Endothelial cell of umbilical vein (primary cell): ENCODE measurements around the gene UGT1A5. TPM values are rescaled to one million over a fixed set of nuclear protein-coding genes. Genes with fewer than 3 reads are reported as not detected.

Experiments used
- BruUV-seq: library from RNA; stranded (reverse); fragments of 400-500 nt; replicated peaks from 2 replicates; lab custom pipeline; 2021; lab: Mats Ljungman, UMichigan
- CTCF ChIA-PET: fragments of 300-600, 350-600 bp; sonication (Branson Sonifier 250); formaldehyde crosslinking; loops from one replicate; lab custom pipeline; 2021; ENCODE audit warnings: antibody characterized with exemption, inconsistent platforms; lab: Charles Lee
- POLR2A ChIA-PET: fragments of 300-600, 350-600 bp; sonication (Branson Sonifier 250); formaldehyde crosslinking; loops from one replicate; lab custom pipeline; 2021; ENCODE audit warnings: antibody characterized with exemption, inconsistent platforms; lab: Charles Lee
- DNase-seq: peaks from one replicate; pipeline ENCODE4 v3.0.0-alpha.2; 2011; ENCODE audit warnings: low read depth, low spot score
- FAIRE-seq: peaks from 2 replicates; lab custom pipeline; 2011; peaks lifted over from hg19 to GRCh38; lab: Jason Lieb, UNC
- H2AFZ ChIP-seq: 2 replicates; pipeline ENCODE4 v1.6.0; 2012; ENCODE audit warnings: low read depth, low read length, control low read depth, inconsistent platforms
- H3K27ac ChIP-seq: 2 replicates; pipeline ENCODE4 v1.5.1; 2011; ENCODE audit warnings: low read depth, mild to moderate bottlenecking, control low read depth, low read length, moderate library complexity; ENCODE audit not compliant: insufficient read depth
- H3K27me3 ChIP-seq, 2 experiments: 2 replicates each; pipeline versions ENCODE4 v1.6.0 to v1.6.1; 2011; ENCODE audit warnings: low read length in 2 of 2, mixed read lengths in 1 of 2; ENCODE audit not compliant: control insufficient read depth in 2 of 2, insufficient read depth in 2 of 2
- H3K36me3 ChIP-seq, 2 experiments: 2 replicates in 1 of 2; 3 replicates in 1 of 2; pipeline ENCODE4 v1.5.1; 2011; ENCODE audit warnings: low read length in 2 of 2, mild to moderate bottlenecking in 1 of 2, moderate library complexity in 1 of 2; ENCODE audit not compliant: control insufficient read depth in 2 of 2, insufficient read depth in 2 of 2; ENCODE audit errors: extremely low read depth in 1 of 2
- H3K4me1 ChIP-seq: 3 replicates; pipeline ENCODE4 v1.5.1; 2011; ENCODE audit warnings: mild to moderate bottlenecking, low read length; ENCODE audit not compliant: control insufficient read depth, insufficient read depth; ENCODE audit errors: extremely low read depth
- H3K4me2 ChIP-seq: 2 replicates; pipeline ENCODE4 v1.6.1; 2011; ENCODE audit warnings: low read length, control low read depth, mixed read lengths; ENCODE audit not compliant: insufficient read depth
- H3K4me3 ChIP-seq, 3 experiments: fragments of 200-600 bp in 1 of 3; sonication (generic), shearing (Covaris generic) in 1 of 3; replicated peaks in 1 of 3; 2 replicates each; pipeline ENCODE4 v1.5.1; 2011 to 2016; ENCODE audit warnings: control low read depth in 3 of 3, low read length in 3 of 3, mild to moderate bottlenecking in 2 of 3, inconsistent platforms in 1 of 3, low read depth in 1 of 3, moderate library complexity in 1 of 3; ENCODE audit not compliant: insufficient read depth in 1 of 3
- H3K79me2 ChIP-seq: 2 replicates; pipeline ENCODE4 v1.6.0; 2012; ENCODE audit warnings: low read length, inconsistent platforms; ENCODE audit not compliant: control insufficient read depth, insufficient read depth
- H3K9ac ChIP-seq: replicated peaks from 2 replicates; pipeline ENCODE3; 2011; ENCODE audit warnings: low read length, control low read depth; ENCODE audit not compliant: insufficient read depth; ENCODE audit errors: extremely low read depth
- H3K9me1 ChIP-seq: replicated peaks from 3 replicates; pipeline ENCODE4 v1.6.0; 2011; ENCODE audit warnings: mild to moderate bottlenecking, low read length; ENCODE audit not compliant: control insufficient read depth, insufficient read depth; ENCODE audit errors: extremely low read depth
- H3K9me3 ChIP-seq: replicated peaks from 2 replicates; pipeline ENCODE4 v1.5.1; 2012; ENCODE audit warnings: low read length, inconsistent platforms; ENCODE audit not compliant: control insufficient read depth, insufficient read depth
- H4K20me1 ChIP-seq: replicated peaks from 2 replicates; pipeline ENCODE3; 2011; ENCODE audit warnings: mild to moderate bottlenecking, low read length; ENCODE audit not compliant: control insufficient read depth, insufficient read depth; ENCODE audit errors: extremely low read depth
- EZH2 ChIP-seq: IDR thresholded peaks from 2 replicates; pipeline ENCODE4 v1.6.1; 2012; ENCODE audit warnings: borderline replicate concordance, low read depth, mild to moderate bottlenecking, moderate library complexity, low read length, inconsistent platforms; ENCODE audit not compliant: severe bottlenecking
- FOS ChIP-seq: IDR thresholded peaks from 2 replicates; pipeline ENCODE4 v1.6.1; 2011; ENCODE audit warnings: mild to moderate bottlenecking, low read length, moderate library complexity, borderline replicate concordance; ENCODE audit not compliant: insufficient read depth
- GATA2 ChIP-seq: IDR thresholded peaks from 2 replicates; pipeline ENCODE4 v1.7.0; 2011; ENCODE audit warnings: low read depth, mild to moderate bottlenecking, moderate library complexity, mixed read lengths, low read length; ENCODE audit not compliant: insufficient read length, insufficient read depth
- JUN ChIP-seq: IDR thresholded peaks from 2 replicates; pipeline ENCODE4 v1.6.1; 2011; ENCODE audit warnings: borderline replicate concordance, low read depth; ENCODE audit not compliant: insufficient read length, insufficient read depth
- MYC ChIP-seq: IDR thresholded peaks from one replicate; pipeline ENCODE4 v1.6.1; 2011; ENCODE audit warnings: mild to moderate bottlenecking, low read depth, low read length
- POLR2A ChIP-seq: IDR thresholded peaks from 2 replicates; pipeline ENCODE4 v1.6.1; 2012; ENCODE audit warnings: low read depth, mild to moderate bottlenecking, control low read depth, low read length
- POLR2AphosphoS5 ChIP-seq: IDR thresholded peaks from 2 replicates; pipeline ENCODE4 v1.6.1; 2012; ENCODE audit warnings: low read depth, mild to moderate bottlenecking, control low read depth, low read length, moderate library complexity; ENCODE audit not compliant: insufficient read depth
- dilution Hi-C: fragments of 300-500 bp; cut with MboI; formaldehyde crosslinking; loops from one replicate; pipeline ENCODE4 v1.15.0; 2019; ENCODE audit warnings: low sequenced_read_pairs; ENCODE audit not compliant: extremely low pct_ligation_motif_present
- intact Hi-C: fragments of 100-400 bp; cut with micrococcal nuclease; formaldehyde crosslinking; loops from one replicate; pipeline ENCODE4 v1.10.0; 2022
- polyA plus RNA-seq, 4 experiments: library from polyadenylated mRNA; depleted of rRNA in 3 of 4; stranded (reverse) in 3 of 4; unstranded in 1 of 4; fragments of >200 nt; gene quantifications; 2 replicates each; pipeline versions ENCODE4 v1.2.1 to v1.2.3, GENCODE V29; 2011 to 2012; ENCODE audit warnings: missing spikeins in 1 of 4
- total RNA-seq: library from RNA; stranded (reverse); gene quantifications from 2 replicates; pipeline ENCODE4 v1.2.3, GENCODE V29; 2021
- TF ChIP-seq, protein P1 (sequence below): IDR thresholded peaks from 2 replicates; pipeline ENCODE4 v1.6.1; 2011; ENCODE audit not compliant: insufficient read depth, insufficient read length
- TF ChIP-seq, protein P2 (sequence below), 2 donors: IDR thresholded peaks; 1 replicate in 1 of 2; 2 replicates in 1 of 2; pipeline ENCODE4 v1.5.1; 2011; ENCODE audit warnings: low read length in 2 of 2, mild to moderate bottlenecking in 2 of 2, moderate library complexity in 2 of 2, control low read depth in 1 of 2, inconsistent platforms in 1 of 2, low read depth in 1 of 2; ENCODE audit not compliant: insufficient read depth in 1 of 2; ENCODE audit errors: extremely low read depth in 1 of 2

Gene UGT1A5
- total and polyA plus RNA-seq, 2 donors (not counting 3 experiments of a cell fraction or from before 2014, with no cell fraction given) = not detected

DNA sequence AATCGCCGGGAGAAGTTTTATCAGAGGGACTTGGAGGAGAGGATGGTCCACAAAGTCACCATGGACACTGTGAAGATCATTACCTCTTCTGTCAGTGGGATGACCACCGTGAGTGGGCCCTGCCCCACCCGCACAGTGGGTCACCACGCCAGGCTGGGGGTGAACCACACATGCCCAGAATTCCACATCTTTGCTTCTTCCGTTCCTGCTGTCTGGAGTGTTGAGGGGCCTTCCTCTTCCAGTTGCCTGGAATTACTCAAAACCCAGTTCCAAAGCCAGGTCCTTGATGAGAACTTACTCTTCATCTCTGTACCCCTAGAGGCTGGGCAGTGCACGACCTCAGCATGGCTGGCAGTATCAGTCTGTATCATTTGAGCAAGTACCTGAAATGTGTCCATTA is 87.5 kb downstream of the UGT1A5 start:
- no TSS peak for BruUV-seq
- no peaks in the 10 kb centered on the region for H3K27me3 ChIP-seq
- H3K9ac ChIP-seq = no peak overlapping the region
- TF ChIP-seq EZH2 = no peak
- TF ChIP-seq POLR2AphosphoS5 = no peak
- TF ChIP-seq GATA2 = no peak
- no peak for TF ChIP-seq MYC
- TF ChIP-seq, protein P1, sequence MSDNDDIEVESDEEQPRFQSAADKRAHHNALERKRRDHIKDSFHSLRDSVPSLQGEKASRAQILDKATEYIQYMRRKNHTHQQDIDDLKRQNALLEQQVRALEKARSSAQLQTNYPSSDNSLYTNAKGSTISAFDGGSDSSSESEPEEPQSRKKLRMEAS = no peak
- TF ChIP-seq JUN = no peak
- TF ChIP-seq FOS = no peak
- TF ChIP-seq POLR2A = no peak
- TF ChIP-seq, protein P2, sequence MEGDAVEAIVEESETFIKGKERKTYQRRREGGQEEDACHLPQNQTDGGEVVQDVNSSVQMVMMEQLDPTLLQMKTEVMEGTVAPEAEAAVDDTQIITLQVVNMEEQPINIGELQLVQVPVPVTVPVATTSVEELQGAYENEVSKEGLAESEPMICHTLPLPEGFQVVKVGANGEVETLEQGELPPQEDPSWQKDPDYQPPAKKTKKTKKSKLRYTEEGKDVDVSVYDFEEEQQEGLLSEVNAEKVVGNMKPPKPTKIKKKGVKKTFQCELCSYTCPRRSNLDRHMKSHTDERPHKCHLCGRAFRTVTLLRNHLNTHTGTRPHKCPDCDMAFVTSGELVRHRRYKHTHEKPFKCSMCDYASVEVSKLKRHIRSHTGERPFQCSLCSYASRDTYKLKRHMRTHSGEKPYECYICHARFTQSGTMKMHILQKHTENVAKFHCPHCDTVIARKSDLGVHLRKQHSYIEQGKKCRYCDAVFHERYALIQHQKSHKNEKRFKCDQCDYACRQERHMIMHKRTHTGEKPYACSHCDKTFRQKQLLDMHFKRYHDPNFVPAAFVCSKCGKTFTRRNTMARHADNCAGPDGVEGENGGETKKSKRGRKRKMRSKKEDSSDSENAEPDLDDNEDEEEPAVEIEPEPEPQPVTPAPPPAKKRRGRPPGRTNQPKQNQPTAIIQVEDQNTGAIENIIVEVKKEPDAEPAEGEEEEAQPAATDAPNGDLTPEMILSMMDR (IDR thresholded peaks at IDR 0.05; ENCODE audit: extremely low read depth in 1 of 2, insufficient read depth in 1 of 2, low read depth in 1 of 2, low read length in 2 of 2) = no peak
- H3K9me3 ChIP-seq = no peaks in the 10 kb centered on the region
- no peak overlapping the region for H3K4me3 ChIP-seq
- ChIA-PET POLR2A (no interaction called here), CTCF (no interaction called here)
- H3K27ac ChIP-seq = no peak overlapping the region
- intact Hi-C loops (no loop called here), dilution Hi-C loops (no loop called here)
- H3K9me1 ChIP-seq = no peaks in the 10 kb centered on the region
- H4K20me1 ChIP-seq = no peaks in the 10 kb centered on the region
- H2AFZ ChIP-seq = no peak overlapping the region
- no peaks in the 10 kb centered on the region for H3K79me2 ChIP-seq
- FAIRE-seq (no peak), DNase-seq (no peak)
- no peaks in the 10 kb centered on the region for H3K36me3 ChIP-seq
- no peak overlapping the region for H3K4me2 ChIP-seq
- H3K4me1 ChIP-seq = no peaks in the 10 kb centered on the region
